HG02610 (cell line): ENCODE data around the gene SSX2B.
"Not testable (repeated sequence)": the region's sequence is repeated elsewhere in the genome, so short reads cannot be mapped to it uniquely, and the experiment has no call there.

Experiments used
- ATAC-seq: cut with Tn5 transposase; IDR thresholded peaks from one replicate; pipeline ENCODE4 v1.9.1; 2021; ENCODE audit warnings: mild to moderate bottlenecking, moderate library complexity; ENCODE audit not compliant: unreplicated experiment

Gene SSX2B, protein sequence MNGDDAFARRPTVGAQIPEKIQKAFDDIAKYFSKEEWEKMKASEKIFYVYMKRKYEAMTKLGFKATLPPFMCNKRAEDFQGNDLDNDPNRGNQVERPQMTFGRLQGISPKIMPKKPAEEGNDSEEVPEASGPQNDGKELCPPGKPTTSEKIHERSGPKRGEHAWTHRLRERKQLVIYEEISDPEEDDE

GRCh38 chrX:52750952-52751351 is at the start of gene SSX2B:
Gene SSX2B (plus strand): TSS chrX:52751252. CDS start chrX:52752681, 1,429 bp downstream.
- ATAC-seq = not testable (repeated sequence)

DNA sequence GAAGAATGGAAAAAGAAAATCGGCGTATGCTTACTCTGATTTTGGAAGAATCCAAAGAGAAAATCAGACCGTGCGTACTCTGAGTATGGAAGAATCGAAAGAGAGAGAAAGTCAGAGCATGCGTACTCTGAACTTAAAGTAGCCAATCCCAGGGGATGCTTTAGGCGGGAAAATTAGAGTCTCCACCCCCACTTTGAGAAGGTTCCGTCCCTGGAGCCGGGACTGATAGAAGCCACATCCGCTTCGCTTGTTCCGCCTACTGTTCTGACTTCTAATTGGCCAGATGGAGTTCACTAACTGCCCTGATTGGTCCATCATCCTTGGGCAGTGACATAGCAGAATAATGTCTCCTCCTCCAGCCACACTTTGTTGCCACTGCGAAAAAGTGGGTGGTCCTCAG is 44.0 kb upstream of the SSX2B start, which contains the start of gene SSX2:
Gene SSX2 (minus strand): TSS at position 101 of the 400 bp plus-strand sequence. CDS start 1,429 bp downstream, outside the sequence.
- ATAC-seq = not testable (repeated sequence)

DNA sequence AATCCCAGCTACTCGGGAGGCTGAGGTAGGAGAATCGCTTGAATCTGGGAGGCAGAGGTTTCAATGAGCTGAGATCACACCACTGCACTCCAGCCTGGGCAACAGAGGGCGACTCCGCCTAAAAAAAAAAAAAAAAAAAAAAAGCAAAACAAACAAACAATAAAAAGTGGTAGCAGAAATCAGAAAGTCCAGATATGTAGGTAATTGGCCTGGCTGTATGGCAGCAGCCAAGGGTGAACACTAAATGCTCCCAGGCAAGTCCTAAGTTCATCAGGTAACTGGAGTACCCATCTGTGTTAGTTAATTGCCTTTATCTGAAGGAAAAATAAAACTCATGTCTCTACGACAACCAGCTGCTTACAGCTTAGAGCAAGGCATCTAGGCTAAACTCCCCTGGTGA is 14.9 kb downstream of the SSX2B start:
- ATAC-seq = not testable (repeated sequence)

DNA sequence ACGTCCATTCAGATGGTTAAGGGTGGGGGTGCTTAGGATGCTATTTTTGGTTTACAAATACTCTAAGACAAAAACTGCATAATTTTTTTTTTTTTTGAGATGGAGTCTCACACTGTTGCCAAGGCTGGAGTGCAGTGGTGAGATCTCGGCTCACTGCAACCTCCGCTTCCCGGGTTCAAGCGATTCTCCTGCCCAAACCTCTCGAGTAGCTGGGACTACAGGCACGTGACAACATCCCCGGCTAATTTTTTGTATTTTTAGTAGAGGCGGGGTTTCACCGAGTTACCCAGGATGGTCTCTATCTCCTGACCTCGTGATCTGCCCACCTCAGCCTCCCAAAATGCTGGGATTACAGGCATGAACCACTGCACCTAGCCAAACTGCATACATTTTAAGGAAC is 22.5 kb downstream of the SSX2B start:
- not testable (repeated sequence) for ATAC-seq

DNA sequence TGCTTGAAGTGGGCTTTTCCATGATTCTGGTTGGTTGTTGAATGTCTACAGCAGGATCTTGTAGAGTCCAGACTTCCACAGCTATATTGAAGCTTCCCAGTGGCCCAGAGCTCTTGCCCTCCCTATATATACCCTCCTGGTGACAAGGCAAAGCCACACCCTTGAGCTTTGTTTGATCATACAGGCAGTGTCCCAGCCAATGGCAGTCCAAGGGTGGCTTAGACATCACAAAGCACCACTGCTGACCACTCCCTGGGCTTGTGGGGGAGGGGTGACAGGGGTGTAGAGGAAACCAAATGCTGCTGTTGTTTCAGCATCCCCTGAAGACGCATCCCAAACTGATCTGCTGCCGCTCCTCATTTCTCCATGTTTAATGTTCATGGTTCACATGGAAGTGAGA is 46.3 kb downstream of the SSX2B start, which contains the start of gene SPANXN5:
Gene SPANXN5 (minus strand): TSS at position 101 of the 400 bp plus-strand sequence. CDS start 79 bp downstream, at position 22.
- not testable (repeated sequence) for ATAC-seq

DNA sequence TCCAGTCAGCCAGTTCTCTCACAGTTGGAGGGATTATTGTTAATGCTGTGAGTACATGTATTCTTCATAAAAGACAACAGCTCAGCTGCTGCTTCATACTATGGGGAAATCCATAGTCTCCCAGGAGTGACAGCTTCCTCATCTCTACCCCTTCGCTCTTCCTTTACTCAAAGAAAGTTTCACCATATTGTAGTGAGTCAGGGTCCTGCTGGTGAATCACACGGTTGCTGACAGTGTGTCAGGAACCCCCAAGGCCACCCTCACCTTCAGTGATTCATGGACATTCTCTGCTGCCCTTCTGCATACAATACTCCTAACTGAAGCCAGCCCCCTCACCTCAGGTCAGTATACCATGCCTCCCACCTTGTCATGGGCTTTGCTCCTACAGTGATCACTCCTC is 53.8 kb downstream of the SSX2B start:
- not testable (repeated sequence) for ATAC-seq
